Tibial artery (tissue), 4 donors: ENCODE results near the gene MACROD2.

Experiments used
- DNase-seq, 2 donors: peaks; one replicate each; pipeline ENCODE4 v3.0.0-alpha.2; 2019
- H3K27ac ChIP-seq, 2 donors: fragments of 200-600 bp; sonication (generic) in 1 of 2; 1 replicate in 1 of 2; 2 replicates in 1 of 2; pipeline ENCODE4 v1.5.1; 2018 to 2019; ENCODE audit warnings: mild to moderate bottlenecking in 1 of 2
- H3K27me3 ChIP-seq, 2 donors: fragments of 200-600 bp; sonication (generic) in 1 of 2; one replicate each; pipeline versions ENCODE4 v1.5.1 to v1.6.0; 2016 to 2019
- H3K36me3 ChIP-seq, 3 donors: fragments of 200-600 bp; sonication (generic) in 2 of 3; one replicate each; pipeline ENCODE4 v1.5.1; 2016 to 2019; ENCODE audit warnings: mild to moderate bottlenecking in 2 of 3
- H3K4me1 ChIP-seq, 4 donors: fragments of 200-600 bp; sonication (generic) in 2 of 4; 1 replicate in 3 of 4; 2 replicates in 1 of 4; pipeline ENCODE4 v1.5.1; 2016 to 2019
- H3K4me3 ChIP-seq, 2 donors: fragments of 200-600 bp; sonication (generic) in 1 of 2; 1 replicate in 1 of 2; 2 replicates in 1 of 2; pipeline ENCODE4 v1.5.1; 2018 to 2019; ENCODE audit warnings: mild to moderate bottlenecking in 2 of 2
- H3K9me3 ChIP-seq, 3 donors: fragments of 200-600 bp; sonication (generic) in 1 of 3; one replicate each; pipeline ENCODE4 v1.5.1; 2016 to 2019
- intact Hi-C: fragments of 100-400 bp; cut with DNase I; formaldehyde crosslinking; loops from one replicate; pipeline ENCODE4 v1.15.0; 2023; ENCODE audit warnings: low total_unique reads
- TF ChIP-seq, protein P1 (sequence below), 2 experiments: fragments of 200-600 bp in 1 of 2; fragments of 450-650 bp in 1 of 2; IDR thresholded peaks; one replicate each; pipeline ENCODE4 v1.5.1; 2017 to 2019; ENCODE audit warnings: antibody characterized with exemption in 2 of 2, mild to moderate bottlenecking in 1 of 2, moderate library complexity in 1 of 2

Gene MACROD2

DNA sequence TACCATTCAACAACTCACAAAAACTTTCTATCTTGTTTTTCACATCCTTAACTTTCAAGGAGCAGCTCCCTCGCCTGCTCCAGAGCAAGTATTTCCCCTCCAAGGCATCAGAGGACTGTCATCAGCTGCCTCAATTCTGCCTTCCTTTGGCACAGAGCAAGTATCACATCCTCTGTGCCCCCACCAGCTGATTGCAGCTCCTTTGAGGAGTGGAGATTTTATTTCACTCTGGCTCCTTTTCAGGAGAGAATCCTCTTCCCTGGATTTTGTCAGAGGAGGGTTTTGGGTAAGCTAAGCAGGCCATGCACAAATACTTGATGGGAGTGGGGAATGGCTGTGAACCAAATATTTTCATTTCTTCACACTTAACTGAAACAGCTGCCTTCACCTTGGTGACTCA, 952.6 kb downstream of the MACROD2 start:
- Histone ChIP-seq H3K27me3 (no peaks in the 10 kb centered on the region), H3K36me3 (no peaks in the 10 kb centered on the region), H3K9me3 (no peaks in the 10 kb centered on the region), H3K4me1 (peaks cover 0 to 15% (median 2%) of the 10 kb centered on the region in 4 donors), H3K4me3 (no peak overlapping the region), H3K27ac (no peak overlapping the region)
- TF ChIP-seq, protein P1, sequence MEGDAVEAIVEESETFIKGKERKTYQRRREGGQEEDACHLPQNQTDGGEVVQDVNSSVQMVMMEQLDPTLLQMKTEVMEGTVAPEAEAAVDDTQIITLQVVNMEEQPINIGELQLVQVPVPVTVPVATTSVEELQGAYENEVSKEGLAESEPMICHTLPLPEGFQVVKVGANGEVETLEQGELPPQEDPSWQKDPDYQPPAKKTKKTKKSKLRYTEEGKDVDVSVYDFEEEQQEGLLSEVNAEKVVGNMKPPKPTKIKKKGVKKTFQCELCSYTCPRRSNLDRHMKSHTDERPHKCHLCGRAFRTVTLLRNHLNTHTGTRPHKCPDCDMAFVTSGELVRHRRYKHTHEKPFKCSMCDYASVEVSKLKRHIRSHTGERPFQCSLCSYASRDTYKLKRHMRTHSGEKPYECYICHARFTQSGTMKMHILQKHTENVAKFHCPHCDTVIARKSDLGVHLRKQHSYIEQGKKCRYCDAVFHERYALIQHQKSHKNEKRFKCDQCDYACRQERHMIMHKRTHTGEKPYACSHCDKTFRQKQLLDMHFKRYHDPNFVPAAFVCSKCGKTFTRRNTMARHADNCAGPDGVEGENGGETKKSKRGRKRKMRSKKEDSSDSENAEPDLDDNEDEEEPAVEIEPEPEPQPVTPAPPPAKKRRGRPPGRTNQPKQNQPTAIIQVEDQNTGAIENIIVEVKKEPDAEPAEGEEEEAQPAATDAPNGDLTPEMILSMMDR (IDR thresholded peaks at IDR 0.05), result no peak
- DNase-seq, result no peak
- intact Hi-C loops, result no loop called here

DNA sequence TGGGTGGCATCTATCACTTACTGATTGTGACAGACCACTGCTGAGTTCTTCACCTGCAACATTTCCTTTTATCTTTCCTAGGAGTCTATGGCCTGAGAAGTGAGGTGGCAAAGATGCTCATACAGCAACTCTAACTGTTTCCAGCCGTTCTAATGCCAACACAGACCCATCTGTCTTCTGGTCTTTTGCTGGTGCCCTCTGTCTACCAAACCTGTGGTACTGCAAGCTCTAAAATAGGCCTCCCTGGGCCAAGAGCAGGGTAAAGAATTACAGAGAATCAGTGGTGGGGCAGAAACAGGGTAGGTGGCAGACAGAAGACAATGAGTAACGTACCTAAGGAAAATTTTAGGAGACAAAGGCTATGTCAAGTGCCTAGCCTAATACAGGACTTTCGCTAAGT, 953.1 kb downstream of the MACROD2 start:
- Histone ChIP-seq H3K4me3 (no peak overlapping the region), H3K27me3 (no peaks in the 10 kb centered on the region), H3K27ac (no peak overlapping the region), H3K4me1 (peaks cover 0 to 15% (median 2%) of the 10 kb centered on the region in 4 donors), H3K36me3 (no peaks in the 10 kb centered on the region), H3K9me3 (no peaks in the 10 kb centered on the region)
- DNase-seq, result no peak
- TF ChIP-seq, protein P1 (IDR thresholded peaks at IDR 0.05), result no peak
- intact Hi-C loops, result no loop called here

DNA sequence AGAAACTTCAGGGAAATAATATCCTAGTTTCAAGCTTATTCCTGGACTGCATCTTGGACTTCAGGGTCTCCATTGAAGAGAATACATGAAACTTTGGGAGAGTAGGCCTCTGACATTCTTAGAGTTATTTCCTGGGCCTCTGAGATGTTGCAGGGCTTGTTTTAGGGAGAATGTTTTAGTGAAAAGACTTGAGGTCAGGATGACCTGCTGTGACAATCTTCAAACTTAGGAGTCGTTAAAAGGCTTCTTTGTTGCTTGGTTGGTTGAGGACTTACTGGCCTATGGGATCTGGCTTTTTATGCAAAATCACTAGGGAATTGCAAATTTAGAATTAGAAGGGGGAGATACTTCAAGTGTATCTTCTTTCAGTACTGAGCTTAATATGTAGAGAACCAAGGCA, 955.3 kb downstream of the MACROD2 start:
- H3K36me3 ChIP-seq, result no peaks in the 10 kb centered on the region
- no peak overlapping the region for H3K27ac ChIP-seq
- no peaks in the 10 kb centered on the region for H3K27me3 ChIP-seq
- intact Hi-C loops, result no loop called here
- H3K4me1 ChIP-seq, result peaks cover 0 to 15% (median 2%) of the 10 kb centered on the region in 4 donors
- H3K4me3 ChIP-seq, result no peak overlapping the region
- TF ChIP-seq, protein P1 (IDR thresholded peaks at IDR 0.05), result no peak
- DNase-seq, result no peak
- H3K9me3 ChIP-seq, result no peaks in the 10 kb centered on the region

DNA sequence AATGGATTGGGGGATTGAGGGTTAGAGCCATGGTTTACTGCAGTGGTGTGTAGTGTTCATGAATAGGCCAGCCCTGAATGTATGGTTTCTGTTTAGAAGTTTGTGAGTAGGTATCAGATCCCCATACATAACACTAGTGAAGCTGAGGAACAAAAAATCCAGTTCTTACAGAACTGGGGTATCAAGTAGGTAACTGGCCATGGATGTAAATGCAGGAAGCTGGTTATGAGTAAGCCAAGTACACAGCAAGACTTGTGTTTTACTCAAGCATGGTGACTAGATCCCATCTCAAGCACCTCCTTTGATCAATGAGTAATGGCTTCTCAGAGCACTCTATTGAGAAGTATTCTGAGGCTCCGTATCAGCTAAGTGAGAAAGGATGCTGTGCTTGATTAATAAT, 955.8 kb downstream of the MACROD2 start:
- intact Hi-C loops, result no loop called here
- H3K36me3 ChIP-seq, result no peaks in the 10 kb centered on the region
- no peak overlapping the region for H3K4me3 ChIP-seq
- TF ChIP-seq, protein P1 (IDR thresholded peaks at IDR 0.05), result no peak
- H3K4me1 ChIP-seq, result peaks cover 0 to 15% (median 2%) of the 10 kb centered on the region in 4 donors
- no peaks in the 10 kb centered on the region for H3K9me3 ChIP-seq
- no peaks in the 10 kb centered on the region for H3K27me3 ChIP-seq
- no peak overlapping the region for H3K27ac ChIP-seq
- DNase-seq, result no peak

DNA sequence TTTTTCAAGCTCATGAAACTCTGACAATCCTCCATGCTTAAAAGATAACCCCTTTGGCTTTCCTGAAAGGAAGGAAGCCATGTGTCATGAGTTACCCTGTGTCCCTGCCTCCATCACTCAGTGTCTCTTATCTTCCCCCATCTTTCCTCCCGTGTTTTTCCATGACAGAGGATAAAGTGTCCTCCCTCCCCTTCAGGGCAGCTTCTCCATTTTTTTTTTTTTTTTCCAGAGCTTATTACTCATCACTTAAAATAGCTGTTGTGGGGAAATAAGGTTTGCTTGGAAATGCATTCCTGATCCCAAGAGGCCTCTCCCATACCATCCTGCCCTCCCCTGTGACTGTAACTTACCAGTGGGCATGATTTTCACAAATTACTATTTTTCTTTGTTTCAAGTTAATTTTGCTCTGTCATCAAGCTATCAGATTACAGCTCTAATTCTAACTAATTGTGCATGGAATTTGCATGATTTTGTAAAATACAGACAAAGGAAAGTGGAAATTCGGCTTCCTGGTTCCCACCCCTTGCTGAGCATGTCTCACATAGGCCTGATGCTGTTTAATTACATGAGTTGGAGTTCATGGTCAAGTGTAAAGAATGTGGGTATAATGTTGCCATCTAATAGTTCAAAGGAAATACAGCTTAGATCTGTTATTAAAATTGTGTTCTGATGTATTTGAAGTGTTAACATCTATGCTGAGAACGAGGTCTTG, 956.5 kb downstream of the MACROD2 start:
- Histone ChIP-seq H3K4me1 (peaks cover 0 to 15% (median 2%) of the 10 kb centered on the region in 4 donors), H3K27me3 (no peaks in the 10 kb centered on the region), H3K36me3 (no peaks in the 10 kb centered on the region), H3K9me3 (no peaks in the 10 kb centered on the region), H3K27ac (no peak overlapping the region), H3K4me3 (no peak overlapping the region)
- TF ChIP-seq, protein P1 (IDR thresholded peaks at IDR 0.05), result no peak
- intact Hi-C loops, result no loop called here
- no peak for DNase-seq
